Subcutaneous preadipocyte (primary cell): ENCODE results near the gene PCSK2. TPM values are rescaled to one million over a fixed set of nuclear protein-coding genes. Genes with fewer than 3 reads are reported as not detected.

Experiments
- small RNA-seq: library from RNA; depleted of rRNA; stranded (forward); fragments of <200 nt; gene quantifications from one replicate; pipeline ENCODE3, GENCODE V24; 2012
- total RNA-seq: library from RNA; depleted of rRNA; stranded (reverse); fragments of >200 nt; gene quantifications from 2 replicates; pipeline ENCODE4 v1.2.3, GENCODE V29; 2012

Gene PCSK2, protein sequence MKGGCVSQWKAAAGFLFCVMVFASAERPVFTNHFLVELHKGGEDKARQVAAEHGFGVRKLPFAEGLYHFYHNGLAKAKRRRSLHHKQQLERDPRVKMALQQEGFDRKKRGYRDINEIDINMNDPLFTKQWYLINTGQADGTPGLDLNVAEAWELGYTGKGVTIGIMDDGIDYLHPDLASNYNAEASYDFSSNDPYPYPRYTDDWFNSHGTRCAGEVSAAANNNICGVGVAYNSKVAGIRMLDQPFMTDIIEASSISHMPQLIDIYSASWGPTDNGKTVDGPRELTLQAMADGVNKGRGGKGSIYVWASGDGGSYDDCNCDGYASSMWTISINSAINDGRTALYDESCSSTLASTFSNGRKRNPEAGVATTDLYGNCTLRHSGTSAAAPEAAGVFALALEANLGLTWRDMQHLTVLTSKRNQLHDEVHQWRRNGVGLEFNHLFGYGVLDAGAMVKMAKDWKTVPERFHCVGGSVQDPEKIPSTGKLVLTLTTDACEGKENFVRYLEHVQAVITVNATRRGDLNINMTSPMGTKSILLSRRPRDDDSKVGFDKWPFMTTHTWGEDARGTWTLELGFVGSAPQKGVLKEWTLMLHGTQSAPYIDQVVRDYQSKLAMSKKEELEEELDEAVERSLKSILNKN
- not detected in 2 replicates for total RNA-seq

DNA sequence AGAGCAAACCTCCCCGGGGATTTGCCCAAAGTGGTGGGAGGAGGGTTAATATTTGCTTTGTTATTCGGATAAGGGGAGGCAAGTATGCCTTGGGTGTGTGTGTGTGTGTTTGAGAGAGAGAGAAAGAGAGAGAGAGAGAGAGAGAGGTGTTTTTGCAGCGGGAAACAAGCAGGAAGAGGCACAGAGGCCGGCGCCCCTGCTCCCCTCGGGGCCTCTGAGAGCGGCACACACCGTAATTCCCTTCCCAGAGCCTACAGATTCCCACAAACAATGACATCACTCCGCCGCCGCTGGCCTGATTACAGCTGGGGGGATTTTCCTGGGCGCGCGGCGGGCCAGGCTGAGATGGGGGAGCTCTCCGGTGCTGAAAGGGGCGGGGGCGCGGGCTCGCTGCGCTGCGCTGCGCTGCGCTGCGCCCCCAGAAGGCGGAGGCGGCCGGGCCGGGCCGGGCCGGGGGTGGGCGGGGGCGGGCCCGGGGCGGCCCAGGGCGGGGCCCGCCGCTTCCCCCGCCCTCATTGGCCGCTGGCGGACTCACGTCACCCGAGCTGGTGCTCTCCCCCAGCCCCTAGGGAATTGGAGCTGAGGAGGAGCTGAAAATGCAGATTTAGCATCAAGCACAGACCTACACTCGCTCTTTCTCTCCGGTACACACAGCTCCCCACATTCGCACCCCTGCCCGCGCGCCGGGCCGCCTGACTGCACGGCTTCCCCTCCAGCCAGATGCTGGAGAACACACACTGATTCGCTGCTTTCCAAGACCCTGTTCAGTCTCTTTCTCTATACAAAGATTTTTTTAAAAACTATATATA lies at the start of gene PCSK2:
Gene PCSK2 (plus strand): TSS at position 631 of the 809 bp plus-strand sequence. CDS start 266 bp downstream, outside the sequence.

DNA sequence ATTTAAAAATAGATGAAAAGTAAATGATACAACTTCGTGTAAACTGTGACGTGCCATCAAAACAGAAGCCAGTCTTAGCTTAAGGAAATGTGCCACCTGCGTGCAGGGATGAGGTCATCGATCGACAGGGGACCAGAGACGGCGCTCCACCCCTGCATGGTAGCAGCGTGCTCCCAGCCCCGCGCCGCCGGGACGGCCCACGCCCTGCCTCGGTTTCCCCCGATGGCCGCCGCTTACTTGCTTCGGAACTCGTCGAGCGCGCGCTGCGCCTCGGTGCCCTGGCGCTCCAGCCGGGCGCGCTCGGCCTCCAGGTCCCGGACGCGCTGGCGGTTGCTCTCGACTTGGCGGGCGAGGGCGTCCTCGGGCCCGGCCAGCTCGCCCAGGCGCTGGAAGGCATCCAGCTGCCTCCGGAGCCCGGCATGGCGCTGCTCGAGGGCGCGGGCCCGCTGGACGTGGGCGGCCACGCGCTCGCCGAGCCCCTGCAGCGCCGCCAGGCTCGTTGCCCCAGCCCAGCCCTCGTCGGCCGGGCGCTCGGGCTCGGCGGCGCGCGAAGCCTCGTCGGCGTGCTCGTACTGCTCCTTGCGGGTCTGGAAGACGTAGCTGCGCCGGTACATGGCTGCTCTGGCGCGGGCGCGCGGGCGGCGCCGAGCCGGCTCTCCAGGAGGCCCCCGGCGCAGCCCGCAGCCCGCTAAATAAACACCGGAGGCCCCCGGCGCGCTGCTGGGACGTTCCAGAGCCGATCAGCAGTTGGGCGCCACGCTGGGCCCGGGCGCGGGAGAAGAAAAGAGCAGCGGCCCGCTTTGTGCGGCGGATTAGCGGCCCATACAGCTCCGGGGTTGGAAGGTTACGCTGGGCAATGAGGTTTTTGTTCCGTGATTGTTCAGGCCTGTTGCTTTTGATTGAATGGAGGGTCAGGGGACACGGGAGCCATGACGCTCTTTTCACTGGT lies 304.1 kb downstream of the PCSK2 start, which contains the start of gene BFSP1:
Gene BFSP1 (minus strand): TSS at position 664 of the 949 bp plus-strand sequence. CDS start 50 bp downstream, at position 614.

Small RNA genes lying within 50 kb of the gene (small RNA-seq; reads per million reads assigned to genes)
- gene AL359511.1 (not detected), gene RNU1-131P (not detected), gene RNU6-27P (0.08 reads per million)
